Activated T-cell treated with anti-CD3 and anti-CD28 coated beads for 1 hour (primary cell): Measurements from ENCODE around the gene HNRNPH3.
A peak's percentile ranks its signal among the peaks of the same experiment; 100 is the strongest.

Experiments used
- DNase-seq: peaks from one replicate; pipeline ENCODE4 v3.0.0-alpha.2; 2020; ENCODE audit warnings: low read depth

The HNRNPH3 gene

GRCh38 chr10:68330852-68331454, 911 bp upstream of the HNRNPH3 start:
- no peak for DNase-seq

DNA sequence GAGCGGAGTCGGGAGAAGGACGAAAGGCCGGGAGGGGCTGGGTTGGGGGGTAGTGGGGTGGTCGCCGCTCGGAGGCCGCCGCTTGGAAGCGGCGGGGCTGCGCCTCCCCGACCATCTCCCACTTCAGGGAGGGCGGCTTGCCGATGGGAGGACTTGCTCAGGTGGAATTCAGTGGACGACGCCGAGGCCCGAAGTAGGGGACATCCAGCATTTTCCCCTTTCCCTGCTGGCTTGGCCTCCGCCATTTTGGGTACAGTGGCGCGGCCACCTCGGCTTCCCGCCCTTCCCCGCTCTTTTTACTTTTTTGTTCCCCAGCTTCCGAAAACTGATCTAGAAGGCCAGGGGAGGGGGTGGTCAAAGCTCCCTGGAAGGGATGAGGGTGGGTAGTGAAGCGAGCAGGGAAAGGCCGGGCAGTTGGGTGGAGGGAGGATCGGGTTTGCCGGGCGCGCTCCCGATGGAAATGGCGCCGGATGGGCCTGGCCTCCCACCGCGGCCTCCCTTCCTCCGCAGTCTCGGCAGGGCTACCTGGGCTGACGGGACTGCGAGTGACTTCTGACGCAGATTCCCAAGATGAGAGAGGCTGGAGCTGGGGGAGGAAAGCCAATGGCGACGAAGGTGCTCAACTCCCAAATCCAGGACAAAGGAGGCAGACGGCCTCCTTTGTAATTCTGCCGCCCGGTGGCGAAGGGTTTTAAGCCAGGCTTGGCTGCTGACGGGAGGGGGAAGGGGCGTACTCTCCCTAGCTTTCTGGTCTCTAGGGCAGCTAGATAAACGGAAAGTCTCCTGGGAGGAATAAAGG, 594 bp downstream of the HNRNPH3 start, which contains the start of gene PBLD:
TSS of gene PBLD (minus strand) at position 670 of the 799 bp plus-strand sequence. CDS start 26,084 bp downstream, outside the sequence.
- DNase-seq = peak; percentile 36

DNA sequence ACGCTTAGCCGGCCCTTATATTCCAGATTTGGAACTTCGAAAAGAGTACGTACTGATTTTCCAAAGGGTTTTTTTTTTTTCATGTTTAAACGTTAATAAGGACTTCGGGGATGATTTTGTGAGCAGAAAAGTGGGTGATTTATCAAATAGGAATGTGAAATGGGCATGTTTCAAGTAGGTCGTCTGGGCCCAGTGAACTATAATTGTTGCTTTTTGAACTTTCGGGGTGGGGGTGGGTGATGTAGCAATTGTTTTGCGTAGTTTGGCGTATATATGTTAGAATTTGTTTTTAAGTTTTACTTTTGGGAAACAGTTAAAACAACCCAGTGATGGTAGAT, 1.2 kb downstream of the HNRNPH3 start:
- no peak for DNase-seq

DNA sequence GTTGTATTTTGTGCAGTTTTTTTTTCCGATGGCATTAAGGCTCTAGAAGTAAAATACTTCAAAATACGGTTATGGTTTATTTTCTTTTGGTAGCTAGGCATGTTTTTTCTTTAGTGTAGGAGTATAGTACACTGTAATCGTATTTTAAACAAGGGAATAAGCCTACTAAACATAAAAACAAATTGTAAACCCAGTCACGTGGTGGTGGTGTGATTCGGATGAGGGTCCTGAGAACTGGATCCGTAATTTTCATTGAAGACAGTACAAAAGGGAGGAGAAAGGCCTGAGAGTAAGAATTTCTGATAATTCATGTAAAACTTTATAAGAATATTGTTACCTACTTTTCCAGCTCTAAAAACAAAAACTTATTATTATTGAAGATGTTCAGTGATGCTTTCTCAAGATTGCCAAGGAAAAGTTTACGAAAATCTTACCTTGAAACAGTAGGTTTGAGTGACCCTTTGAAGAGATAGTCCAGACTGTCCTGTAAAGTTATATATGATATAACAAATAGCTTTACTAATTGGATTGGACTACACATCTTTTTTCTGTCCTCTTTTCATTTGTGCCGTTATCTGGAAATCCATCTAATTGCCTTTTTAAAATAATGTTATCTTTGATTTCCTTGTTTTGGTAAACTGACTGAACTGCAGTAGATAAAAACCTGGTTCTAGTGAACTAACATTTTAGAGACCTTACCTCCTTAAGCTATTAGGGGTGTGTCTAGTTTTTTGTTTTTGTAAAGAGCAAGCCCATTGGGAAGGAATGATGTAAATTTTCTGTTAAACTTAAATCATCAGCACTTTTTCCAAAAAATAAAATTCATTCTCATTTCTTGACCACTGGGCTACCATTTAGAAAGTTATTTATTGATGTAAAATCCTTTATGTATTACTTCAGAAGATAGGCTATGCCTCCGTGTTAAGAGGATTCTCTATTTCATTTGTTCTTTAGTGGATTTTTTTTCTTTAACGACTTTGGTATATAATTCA, 1.9 kb downstream of the HNRNPH3 start:
- no peak for DNase-seq

DNA sequence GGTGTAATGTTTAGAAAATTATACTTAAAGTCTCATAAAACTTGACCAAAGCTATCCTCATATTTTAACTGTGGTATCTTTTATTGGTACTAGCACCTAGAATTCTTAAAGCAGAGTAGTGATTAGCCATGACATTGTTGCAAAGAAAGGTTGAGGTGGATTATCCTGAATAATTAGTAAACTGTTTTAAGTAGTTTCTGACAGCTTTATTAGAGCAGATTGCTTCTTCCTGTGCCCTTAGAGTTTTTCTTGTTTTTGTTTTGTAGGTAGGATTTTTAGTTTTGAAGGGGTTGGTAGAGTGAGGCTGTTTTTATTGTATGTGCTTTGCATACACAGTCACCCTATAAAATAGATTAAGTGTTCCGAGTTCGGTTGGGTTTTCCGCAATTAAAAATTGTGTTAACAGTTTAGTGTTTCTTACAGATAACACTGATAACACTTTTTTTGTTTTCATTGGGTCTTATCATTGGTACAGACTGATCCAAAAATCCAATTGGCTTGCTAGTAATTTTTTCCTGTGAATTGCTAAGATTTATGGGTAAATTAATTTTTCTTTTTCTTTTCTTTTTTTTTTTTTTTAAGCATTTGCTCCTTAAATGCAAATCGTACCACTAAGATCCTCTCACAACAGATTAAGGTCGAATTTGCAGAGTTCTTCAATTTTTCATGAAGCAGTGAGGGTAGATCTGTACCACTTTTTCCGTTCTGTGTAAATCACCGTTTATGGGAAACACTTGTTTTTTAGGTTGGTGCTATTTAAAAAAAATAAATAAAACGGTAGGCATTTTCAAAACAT, 3.0 kb downstream of the HNRNPH3 start:
- no peak for DNase-seq

- DNase-seq = no peak
These were observed 5.0 kb downstream of the HNRNPH3 start for GRCh38 chr10:68336754-68337351.

- no peak for DNase-seq
These were observed 8.7 kb downstream of the HNRNPH3 start for GRCh38 chr10:68340358-68341080.

DNA sequence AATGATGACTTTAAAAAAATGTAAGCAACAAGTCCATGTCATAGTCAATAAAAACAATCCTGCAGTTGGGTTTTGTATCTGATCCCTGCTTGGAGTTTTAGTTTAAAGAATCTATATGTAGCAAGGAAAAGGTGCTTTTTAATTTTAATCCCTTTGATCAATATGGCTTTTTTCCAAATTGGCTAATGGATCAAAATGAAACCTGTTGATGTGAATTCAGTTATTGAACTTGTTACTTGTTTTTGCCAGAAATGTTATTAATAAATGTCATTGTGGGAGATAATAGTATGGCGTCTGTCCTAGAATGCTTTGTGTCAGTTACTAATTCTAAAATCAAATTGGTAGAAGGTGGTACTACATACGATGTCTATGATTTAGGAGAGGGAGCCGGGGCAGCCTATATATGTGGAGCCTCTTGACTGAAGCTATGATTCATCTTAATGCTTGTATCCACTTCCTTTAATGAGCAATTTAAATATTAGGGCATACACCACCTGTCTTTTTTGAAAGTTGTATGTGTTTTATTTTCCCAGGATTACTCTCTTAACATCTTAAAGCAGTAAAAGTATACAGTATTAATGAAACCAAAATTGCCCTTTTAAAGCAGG, 11.1 kb downstream of the HNRNPH3 start:
- DNase-seq = no peak

DNA sequence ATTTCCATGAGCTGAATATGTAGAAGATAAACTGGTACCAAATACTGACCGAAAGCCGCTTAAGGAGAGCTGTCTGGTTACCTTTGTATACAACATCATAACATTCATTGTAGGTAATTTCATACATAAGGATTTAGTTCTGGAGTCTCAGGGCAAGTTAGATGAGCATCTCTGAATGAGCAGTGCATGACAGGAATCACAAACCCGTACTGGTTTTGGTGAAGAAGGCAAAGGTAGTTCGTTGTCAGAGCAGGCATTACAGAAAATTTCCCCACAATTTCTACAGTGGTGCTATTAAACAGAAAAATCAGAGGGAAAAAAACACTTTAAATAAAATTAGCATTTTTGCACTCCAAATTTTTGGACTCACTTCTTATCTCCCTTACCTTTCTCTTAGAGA, 13.8 kb downstream of the HNRNPH3 start:
- no peak for DNase-seq

- no peak for DNase-seq
These were observed 14.9 kb downstream of the HNRNPH3 start for GRCh38 chr10:68346774-68347173.

- peak; percentile 22 for DNase-seq
These were observed 16.4 kb downstream of the HNRNPH3 start for GRCh38 chr10:68348265-68348741.

GRCh38 chr10:68353537-68353936, 21.7 kb downstream of the HNRNPH3 start:
- no peak for DNase-seq

DNA sequence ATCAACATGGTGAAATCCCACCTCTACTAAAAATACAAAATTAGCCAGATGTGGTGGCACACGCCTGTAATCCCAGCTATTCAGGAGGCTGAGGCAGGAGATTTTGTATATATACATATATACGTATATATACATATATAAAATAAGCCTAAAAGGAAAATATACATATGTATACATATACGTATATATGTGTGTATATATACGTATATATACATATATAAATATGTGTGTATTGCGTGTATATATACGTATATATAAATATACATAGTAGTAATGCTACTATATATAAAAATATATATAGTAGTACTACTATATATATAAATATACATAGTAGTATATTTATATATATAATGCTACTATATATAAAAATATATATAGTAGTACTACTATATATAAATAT, 27.3 kb downstream of the HNRNPH3 start:
- DNase-seq = no peak

- no peak for DNase-seq
These were observed 30.7 kb downstream of the HNRNPH3 start for GRCh38 chr10:68362590-68362989.

GRCh38 chr10:68364101-68364886, 32.4 kb downstream of the HNRNPH3 start:
- DNase-seq = no peak

GRCh38 chr10:68365611-68366010, 33.7 kb downstream of the HNRNPH3 start:
- DNase-seq = no peak

DNA sequence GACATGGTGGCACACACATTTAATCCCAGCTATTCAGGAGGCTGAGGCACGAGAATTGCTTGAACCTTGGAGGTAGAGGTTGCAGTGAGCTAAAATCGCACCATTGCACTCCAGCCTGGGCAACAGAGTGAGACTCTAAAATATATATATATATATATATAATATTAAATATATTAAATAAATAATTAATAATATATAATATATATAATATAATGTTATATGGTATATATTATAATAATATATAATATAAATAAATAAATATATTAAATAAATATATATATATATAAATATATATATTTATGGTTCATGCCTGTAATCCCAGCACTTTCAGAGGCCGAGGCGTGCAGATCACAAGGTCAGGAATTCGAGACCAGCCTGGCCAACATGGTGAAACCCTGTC, 34.7 kb downstream of the HNRNPH3 start:
- no peak for DNase-seq

DNA sequence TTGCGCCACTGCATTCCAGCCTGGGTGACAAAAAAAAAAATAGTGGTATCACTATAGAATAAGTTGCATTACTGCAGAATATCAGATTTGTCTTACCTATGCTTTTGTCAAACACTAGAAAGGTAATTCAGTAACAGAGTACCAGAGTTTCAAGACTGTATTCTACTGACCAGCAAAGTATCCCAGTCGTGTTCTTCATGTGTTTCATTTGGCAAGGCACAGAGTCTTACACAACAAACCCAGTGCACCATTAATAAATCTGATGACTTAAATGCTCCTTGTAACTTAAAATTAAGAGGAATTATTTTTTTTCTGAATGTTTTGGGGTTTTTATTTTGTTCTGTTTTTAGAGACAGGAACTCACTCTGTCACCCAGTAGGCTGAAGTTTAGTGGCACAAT, 35.3 kb downstream of the HNRNPH3 start:
- DNase-seq = no peak

- no peak for DNase-seq
These were observed 39.7 kb downstream of the HNRNPH3 start for GRCh38 chr10:68371604-68372003.
